ENCODE measurements around the gene RAB20.
"Not testable (repeated sequence)": the region's sequence is repeated elsewhere in the genome, so short reads cannot be mapped to it uniquely, and the experiment has no call there.

The RAB20 gene

GRCh38 chr13:110553417-110553816 is 8.1 kb downstream of the RAB20 start:
- no peak for DNase-seq

DNA sequence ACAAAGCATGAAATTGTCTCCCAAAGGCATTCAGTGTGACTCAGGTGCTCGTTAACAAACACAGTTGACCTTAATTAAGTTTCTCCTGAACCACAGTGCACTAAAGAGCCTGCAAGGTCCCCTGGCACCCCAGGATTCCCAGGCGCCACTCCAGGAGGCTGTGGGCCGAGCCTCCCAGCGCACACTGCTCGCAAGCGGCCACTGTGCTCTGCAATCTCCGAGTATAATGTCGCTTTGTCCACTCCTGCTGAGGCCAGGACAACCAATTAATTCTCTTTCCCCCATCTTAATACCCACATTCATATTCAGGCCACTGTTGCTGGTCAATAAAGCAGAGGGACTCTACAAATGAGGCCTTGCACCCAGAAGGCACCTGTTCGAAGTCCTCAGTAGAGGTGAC is 8.8 kb downstream of the RAB20 start:
- DNase-seq: no peak

DNA sequence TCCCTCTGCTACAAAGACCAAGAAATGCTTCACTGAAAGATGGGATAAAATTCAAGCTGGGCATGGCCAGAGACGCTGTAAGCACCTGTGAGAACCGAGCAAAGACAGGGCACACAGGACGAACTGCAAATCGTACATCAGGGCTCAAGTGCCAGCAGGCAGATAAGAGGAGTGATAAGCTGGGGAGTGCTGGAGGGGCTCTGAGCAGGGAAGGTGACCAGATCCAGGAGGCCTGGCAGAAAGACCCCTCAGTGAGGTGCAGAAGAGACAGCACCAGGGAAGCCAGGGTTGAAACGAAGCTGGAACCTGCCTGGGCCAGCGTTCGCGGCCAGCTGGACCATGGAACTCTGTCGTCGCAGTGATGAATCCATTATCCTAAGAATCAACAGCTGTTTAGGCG is 10.2 kb downstream of the RAB20 start:
- no peak for DNase-seq

GRCh38 chr13:110549795-110550160 is 11.7 kb downstream of the RAB20 start:
- DNase-seq: no peak

GRCh38 chr13:110548891-110549794 is 12.4 kb downstream of the RAB20 start:
- no peak for DNase-seq

- DNase-seq: no peak
Measured at GRCh38 chr13:110546926-110547325, 14.6 kb downstream of the RAB20 start.

DNA sequence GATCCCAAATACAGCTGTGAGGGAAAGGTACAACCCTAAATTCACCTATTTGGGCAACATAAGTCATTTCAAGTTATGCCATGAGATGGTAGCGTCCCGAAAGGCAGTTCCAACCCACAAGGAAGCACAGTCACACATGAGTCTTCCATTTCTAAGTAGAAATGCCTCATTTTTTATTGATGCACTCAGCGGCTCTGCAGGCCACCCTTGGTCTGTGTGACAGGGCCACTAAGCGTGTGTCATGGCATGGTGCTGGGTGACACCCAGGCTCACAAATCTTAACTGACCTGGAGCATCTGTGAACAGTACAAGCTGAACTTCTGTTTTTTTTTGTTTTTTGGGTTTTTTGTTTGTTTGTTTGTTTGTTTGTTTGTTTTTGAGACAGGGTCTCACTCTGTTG is 15.1 kb downstream of the RAB20 start:
- DNase-seq: no peak

GRCh38 chr13:110542169-110542796 is 19.2 kb downstream of the RAB20 start:
- no peak for DNase-seq

DNA sequence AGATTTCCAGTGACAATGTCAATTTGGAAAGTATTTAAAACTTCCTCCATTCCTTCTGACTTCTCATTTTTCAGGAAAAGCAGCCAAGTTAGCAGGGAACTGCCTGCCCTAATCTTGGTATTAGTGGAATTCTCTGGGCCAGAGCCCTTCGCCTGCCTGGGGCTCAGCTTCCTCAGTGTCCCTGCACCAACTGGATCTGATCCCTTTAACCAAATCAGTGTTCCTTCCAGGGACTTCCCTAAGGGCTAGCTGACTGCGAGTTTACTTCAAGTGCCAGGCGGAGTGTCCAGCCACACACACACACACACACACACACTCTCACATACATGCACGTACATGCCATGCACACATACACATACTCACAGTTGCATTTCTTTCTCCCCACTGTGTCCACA is 20.0 kb downstream of the RAB20 start:
- DNase-seq: no peak

DNA sequence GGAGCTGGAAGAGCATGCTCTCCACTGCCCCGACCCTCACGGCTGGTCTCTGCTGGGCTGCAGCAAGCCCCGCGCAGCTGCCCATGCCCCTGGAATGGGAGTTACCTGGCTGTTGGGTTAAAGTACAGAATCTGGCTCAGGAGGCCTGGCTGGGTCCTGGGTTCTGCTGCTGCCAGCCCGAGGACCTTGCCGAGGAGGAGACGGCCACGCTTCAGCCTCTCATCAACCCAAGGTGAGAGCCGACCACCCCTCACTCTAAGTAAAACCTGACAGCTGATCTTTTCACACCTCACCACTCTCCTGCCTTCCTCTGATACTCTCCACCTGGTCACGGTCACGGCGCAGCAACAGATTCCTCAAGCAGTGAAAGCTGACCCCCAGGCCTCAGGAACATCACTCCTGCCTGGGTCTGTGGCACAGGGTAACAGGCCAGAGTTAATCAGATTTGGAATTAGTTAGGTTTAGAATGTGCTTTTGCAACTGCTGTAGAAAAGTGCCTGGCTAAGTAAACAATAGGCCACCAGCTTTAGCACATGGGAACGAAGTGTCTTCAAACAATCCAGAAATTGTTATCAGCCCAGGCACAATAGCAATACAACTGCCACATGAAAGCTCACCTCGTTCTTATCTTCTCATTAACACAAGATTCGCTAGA is 20.5 kb downstream of the RAB20 start:
- DNase-seq: no peak

- no peak for DNase-seq
Measured at GRCh38 chr13:110539894-110540293, 21.6 kb downstream of the RAB20 start.

DNA sequence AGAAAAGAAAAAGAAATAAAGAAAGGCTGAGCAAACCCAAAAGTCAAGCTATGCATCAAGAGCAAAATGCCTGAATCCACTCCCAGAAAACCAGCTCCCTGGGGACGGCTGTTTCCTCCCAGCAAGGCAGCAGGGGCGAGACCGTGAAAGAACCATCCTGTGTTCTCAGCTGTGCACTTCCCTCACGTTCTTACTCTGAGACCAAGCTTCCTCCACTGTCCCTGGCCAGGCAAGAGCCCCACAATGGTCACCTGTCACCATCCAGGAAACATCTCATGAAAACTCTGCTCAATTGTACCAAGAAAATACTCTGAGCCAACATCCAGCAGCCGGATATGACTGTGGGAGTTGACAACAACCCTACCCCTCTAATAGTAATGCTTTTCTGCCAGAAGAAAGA is 22.9 kb downstream of the RAB20 start:
- no peak for DNase-seq

DNA sequence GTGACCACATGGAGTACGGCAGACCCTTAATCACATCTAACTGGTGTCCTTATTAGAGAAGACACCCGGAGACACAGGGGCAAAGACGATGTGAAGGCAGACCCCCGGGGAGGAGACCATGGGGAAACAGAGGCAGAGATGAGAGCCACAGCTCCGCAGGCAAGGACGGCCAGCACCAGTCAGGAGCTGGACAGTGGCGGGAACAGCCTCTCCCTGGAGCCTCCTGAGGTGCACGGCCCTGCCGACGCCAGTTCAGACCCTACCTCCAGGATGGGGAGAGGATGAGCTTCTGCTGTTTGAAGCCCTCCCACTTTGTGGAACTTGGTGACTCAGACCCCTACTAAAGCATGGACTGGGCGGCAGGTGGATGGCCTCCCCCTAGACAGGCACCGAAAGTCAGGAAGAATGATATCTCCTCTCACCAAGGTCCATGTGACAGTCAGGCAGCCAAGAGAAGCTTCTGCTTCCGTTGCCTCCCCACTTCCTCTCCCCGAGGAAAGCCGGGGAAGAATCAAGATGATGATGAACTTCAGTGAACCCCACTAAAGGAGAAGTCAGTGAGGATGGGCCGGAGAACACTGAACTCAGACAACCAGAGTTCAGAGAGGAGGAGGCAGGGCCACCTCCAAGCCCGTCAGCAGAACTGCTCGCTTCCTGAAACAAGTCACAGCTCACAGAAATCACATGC is 25.4 kb downstream of the RAB20 start:
- no peak for DNase-seq

DNA sequence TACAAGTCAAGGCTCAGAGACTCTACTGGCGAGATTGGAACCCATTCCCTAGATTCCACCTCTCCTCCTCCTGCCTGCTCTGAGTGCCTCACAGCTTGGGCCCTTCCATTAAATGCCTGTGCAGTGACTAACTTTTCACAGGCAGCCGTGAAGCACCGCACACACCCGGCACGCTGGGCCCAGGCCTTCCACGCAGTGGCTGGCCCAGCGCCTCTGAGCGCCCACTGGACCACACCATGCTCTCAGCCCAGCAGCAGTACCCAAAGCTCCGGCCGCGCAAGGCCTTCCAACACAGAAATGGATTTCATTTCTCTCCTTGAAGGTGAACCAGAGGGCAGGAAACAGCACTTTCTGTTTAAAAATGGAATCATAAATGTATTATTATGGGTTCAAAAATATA is 26.0 kb downstream of the RAB20 start:
- no peak for DNase-seq

DNA sequence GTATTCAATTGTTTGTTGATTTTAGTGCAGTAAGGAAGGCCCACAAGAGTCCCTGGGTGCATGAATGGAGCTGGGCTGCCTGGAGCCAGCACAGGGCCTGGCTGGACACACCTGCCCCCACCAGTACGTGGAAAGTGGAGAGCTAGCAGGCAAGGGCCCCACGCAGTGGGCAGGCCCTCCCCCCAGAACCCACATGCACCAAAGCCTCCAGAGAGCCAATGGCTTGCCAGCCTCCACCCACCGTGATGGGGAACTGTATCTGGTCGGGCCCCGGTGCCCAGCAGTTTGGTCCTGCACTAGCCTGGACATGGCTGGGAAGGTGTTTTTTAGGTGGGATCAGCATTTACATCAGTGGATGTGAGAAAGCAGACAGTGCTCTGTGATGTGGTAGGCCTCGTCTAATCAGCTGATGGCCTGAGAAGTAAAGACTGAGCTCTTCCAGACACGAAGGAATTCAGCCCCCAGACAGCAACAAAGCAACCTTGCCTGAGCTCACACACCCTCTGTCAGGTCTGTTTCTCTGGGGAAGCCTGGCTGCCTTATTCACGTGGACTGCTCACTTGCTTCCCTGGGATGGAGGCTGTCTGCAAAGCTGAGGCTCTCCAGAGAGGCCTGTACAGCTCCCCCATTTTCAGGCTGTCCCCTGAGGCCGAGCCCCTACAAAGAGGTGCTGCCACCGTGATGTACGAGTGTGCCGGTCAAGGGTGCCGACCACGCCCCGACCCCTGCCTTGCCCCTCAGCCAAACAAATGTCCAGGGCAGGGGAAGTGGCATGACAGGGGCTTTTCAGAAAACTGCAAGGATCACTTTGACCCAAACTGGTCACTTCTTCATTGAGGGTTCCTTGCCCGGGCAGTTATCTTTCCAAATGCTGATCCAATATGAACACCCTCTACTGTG is 27.5 kb downstream of the RAB20 start:
- DNase-seq: no peak

GRCh38 chr13:110532258-110532657 is 29.3 kb downstream of the RAB20 start:
- DNase-seq: not testable (repeated sequence)

DNA sequence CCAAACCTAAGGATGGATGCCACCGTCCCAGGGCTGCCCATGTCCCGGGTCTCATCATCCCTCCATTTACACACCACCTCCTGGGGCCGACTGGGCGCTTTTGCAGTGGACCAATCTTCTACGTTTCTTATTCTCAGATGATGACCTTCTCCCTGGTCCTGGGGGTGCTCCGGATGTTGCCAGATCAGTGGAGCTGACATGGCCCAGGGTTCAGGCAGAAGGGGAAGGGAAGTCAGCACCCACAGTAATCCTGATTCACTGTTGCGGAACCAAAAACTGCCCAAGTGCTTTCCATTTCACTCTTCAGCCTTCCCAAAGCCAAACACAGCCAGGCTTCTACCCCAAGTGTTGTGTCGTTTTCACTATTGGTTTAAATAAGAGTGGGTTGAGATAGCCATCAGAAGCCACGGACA is 29.8 kb downstream of the RAB20 start:
- no peak for DNase-seq

DNA sequence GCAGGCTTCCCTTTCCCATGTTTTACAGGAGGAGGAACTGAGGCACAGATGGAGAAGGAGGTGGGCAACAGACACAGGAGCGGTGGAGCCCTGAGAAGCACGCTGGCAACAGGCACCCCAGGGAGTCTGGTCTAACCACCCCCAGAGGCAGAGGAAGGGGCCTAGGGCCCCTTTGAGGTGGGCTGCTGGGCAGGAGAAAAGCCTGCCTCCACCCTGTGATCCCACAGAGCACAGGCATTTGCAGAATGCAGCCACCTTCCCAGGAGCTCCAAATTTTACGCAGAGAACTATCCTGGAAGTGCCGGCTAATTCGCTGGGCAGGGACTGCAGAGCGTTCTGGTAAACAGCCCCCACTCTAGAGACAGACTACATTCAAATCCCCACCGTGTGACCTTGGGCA is 30.4 kb downstream of the RAB20 start:
- DNase-seq: no peak

DNA sequence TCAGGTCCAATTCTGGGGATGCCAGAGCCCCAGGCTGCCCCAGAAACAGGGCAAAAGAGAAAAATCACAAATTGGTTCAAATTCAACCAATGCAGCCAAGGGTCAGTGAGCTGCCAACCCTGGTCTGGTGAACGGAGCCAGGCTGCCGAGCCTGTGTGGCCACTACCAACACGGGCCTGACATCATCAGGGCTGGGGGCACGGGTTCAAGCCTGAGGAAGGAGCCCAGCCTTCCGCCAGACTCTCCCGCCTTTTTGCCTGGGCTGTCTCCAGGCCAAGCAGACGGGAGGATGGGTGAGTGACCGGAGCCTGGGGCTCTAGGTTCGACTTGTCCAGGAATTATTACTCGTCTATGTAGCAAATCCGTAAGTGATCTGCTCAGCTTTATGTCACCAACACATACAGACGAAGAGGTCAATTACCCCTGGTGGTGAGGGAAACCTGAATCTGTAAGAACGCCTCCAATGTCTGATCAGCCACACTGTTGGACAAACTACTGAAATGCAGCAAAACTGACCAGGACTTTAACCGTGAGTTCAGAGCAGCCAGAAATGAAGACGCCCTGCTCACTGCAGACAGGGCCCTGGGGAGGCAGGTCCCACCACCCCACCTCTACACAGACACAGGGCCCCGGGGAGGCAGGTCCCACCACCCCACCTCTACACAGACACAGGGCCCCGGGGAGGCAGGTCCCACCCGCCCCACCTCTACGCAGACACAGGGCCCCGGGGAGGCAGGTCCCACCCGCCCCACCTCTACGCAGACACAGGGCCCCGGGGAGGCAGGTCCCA is 31.8 kb downstream of the RAB20 start:
- DNase-seq: no peak

DNA sequence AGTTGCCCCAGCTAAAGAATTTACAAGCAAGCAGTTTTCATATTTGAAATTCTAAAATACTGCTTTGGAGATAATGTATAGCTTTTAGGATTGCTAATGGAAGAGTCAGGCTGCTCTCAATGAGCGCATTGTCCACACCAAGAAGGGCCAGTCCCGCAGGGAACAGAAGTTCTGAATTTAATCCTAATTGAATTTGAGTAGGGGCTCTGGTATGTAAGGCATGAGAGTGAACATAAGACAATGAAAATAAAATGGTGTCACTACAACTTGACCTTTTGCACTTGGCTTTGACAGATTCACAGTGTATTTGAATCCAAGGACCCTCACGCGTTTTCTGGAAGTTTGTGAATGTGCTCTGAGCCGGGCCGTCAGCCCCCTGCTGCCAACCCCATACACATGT is 32.6 kb downstream of the RAB20 start:
- DNase-seq: no peak

DNA sequence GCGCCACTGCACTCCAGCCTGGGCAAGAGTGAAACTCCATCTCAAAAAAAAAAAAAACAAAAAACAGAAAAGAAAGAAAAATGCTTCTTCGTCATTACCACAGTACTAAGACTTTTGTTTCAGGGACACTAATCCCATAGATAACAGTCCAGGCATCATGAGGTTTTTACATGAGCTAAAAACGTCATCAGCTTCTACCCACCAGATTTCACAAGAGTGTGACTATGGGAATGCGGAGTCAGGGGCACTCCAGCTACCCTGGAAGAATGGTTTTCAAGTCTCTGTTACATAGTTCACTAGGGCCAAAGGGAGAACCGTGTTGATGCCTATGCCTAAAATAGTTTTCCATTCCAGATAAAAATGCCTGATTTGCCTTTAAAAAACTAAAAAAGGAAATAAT is 33.2 kb downstream of the RAB20 start:
- DNase-seq: no peak
